Activated T-helper 2 cell treated with anti-CD3 and anti-CD28 coated beads, Interferon-gamma antibody, Interleukin-2, Interleukin-4, amounts not matched to agents 10 μg/mL and 5 μg/mL and 100 μg/mL, durations not matched to agents 14 hours and 24 hours and 36 hours (primary cell): Measurements from ENCODE around the gene PRODH. TPM values are rescaled to one million over a fixed set of nuclear protein-coding genes. Genes with fewer than 3 reads are reported as not detected.
"Not testable (repeated sequence)": the region's sequence is repeated elsewhere in the genome, so short reads cannot be mapped to it uniquely, and the experiment has no call there.

Experiments used
- DNase-seq: peaks from one replicate; pipeline ENCODE4 v3.0.0; 2021; ENCODE audit warnings: low spot score
- H3K27ac Mint-ChIP-seq: one replicate; pipeline ENCODE4 v1.8.0; 2021; ENCODE audit warnings: mixed read lengths
- H3K27me3 Mint-ChIP-seq: one replicate; pipeline ENCODE4 v1.8.0; 2021; ENCODE audit warnings: low read depth, mixed read lengths
- H3K36me3 Mint-ChIP-seq: one replicate; pipeline ENCODE4 v1.8.0; 2021; ENCODE audit warnings: low read depth, mixed read lengths
- H3K4me1 Mint-ChIP-seq: one replicate; pipeline ENCODE4 v1.8.0; 2021; ENCODE audit warnings: low read depth, mixed read lengths
- H3K4me3 Mint-ChIP-seq: one replicate; pipeline ENCODE4 v1.8.0; 2021; ENCODE audit warnings: low read depth, mild to moderate bottlenecking, moderate library complexity, mixed read lengths
- H3K9me3 Mint-ChIP-seq: one replicate; pipeline ENCODE4 v1.8.0; 2021; ENCODE audit warnings: mixed read lengths
- intact Hi-C: fragments of 100-400 bp; cut with micrococcal nuclease; formaldehyde crosslinking; loops from one replicate; pipeline ENCODE4 v1.15.1; 2023
- total RNA-seq: library from RNA; stranded (reverse); gene quantifications from 2 replicates; pipeline ENCODE4 v1.2.3, GENCODE V29; 2022

The PRODH gene
- total RNA-seq, 1 donor from 2014 or later = 0.50 TPM

DNA sequence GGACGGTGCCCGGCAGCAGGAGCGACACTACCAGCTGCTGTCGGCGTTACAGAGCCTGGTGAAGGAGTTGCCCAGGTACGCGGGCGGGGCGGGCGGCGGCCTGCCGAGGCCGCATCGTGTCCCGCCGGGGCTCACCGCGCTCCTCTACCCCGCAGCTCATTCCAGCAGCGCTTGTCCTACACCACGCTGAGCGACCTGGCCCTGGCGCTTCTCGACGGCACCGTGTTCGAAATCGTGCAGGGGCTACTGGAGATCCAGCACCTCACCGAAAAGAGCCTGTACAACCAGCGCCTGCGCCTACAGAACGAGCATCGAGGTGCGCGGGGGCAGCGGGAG, 29.7 kb downstream of the PRODH start:
- H3K36me3 Mint-ChIP-seq, H3K4me1 Mint-ChIP-seq, H3K27ac Mint-ChIP-seq, DNase-seq, H3K4me3 Mint-ChIP-seq, H3K27me3 Mint-ChIP-seq, intact Hi-C loops, H3K9me3 Mint-ChIP-seq: not testable (repeated sequence)

GRCh38 chr22:18905540-18906409, 30.3 kb downstream of the PRODH start, which contains the start of gene DGCR6:
Gene DGCR6 (plus strand): TSS chr22:18906320. CDS start chr22:18906375, 55 bp downstream.
- no peaks in the 10 kb centered on the region for H3K9me3 Mint-ChIP-seq

GRCh38 chr22:18896037-18896657, 39.9 kb downstream of the PRODH start:
- intact Hi-C loops, H3K4me3 Mint-ChIP-seq, H3K27ac Mint-ChIP-seq, H3K36me3 Mint-ChIP-seq, H3K4me1 Mint-ChIP-seq, H3K27me3 Mint-ChIP-seq, DNase-seq, H3K9me3 Mint-ChIP-seq: not testable (repeated sequence)

More at GRCh38 chr22:18905540-18906409, 30.3 kb downstream of the PRODH start, which contains the start of gene DGCR6:
- H3K36me3 Mint-ChIP-seq = no peaks in the 10 kb centered on the region
- H3K27ac Mint-ChIP-seq = no peak within 1 kb of the TSS
- DNase-seq = no peak
- H3K27me3 Mint-ChIP-seq = no peaks in the 10 kb centered on the region
- intact Hi-C loops = no loop called here
- H3K4me1 Mint-ChIP-seq = no peaks in the 10 kb centered on the region
- no peak within 1 kb of the TSS for H3K4me3 Mint-ChIP-seq

GRCh38 chr22:18893775-18894174, 42.3 kb downstream of the PRODH start:
- H3K4me3 Mint-ChIP-seq, DNase-seq, H3K4me1 Mint-ChIP-seq, intact Hi-C loops, H3K9me3 Mint-ChIP-seq, H3K36me3 Mint-ChIP-seq, H3K27ac Mint-ChIP-seq, H3K27me3 Mint-ChIP-seq: not testable (repeated sequence)

DNA sequence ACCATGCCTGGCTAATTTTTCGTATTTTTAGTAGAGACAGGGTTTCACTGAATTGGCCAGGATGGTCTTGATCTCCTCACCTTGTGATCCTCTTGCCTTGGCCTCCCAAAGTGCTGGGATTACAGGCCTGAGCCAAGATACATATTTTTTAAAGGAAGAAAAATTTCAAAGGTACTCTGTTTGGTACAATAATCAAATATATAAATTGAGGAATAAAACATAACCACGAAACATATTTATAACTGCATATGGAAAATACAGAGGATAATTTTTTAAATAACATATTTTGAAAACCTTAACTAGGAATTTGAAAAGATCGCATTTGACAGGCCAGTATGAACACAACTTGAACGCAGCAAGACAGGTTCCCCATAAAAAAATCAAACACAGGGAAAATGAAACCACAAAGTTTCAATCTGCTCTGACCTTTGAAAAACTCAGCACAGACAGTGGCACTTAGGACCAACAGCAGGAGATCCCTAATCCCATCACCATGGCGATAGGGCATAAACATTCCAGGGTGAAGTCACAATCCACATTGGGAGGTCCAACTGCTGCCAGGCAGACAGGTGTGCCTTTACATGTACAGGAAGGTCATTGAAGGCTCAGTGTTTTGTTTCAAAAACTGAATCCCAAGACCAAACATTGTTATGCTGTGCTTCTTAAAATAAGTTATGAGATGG, 45.4 kb downstream of the PRODH start:
- DNase-seq, H3K27ac Mint-ChIP-seq, intact Hi-C loops: not testable (repeated sequence)

GRCh38 chr22:18888115-18888514, 48.0 kb downstream of the PRODH start:
- no peaks in the 10 kb centered on the region for H3K4me1 Mint-ChIP-seq
- no peak overlapping the region for H3K4me3 Mint-ChIP-seq
- no peak for DNase-seq
- intact Hi-C loops = no loop called here
- H3K9me3 Mint-ChIP-seq = peaks cover 4% of the 10 kb centered on the region
- H3K36me3 Mint-ChIP-seq = no peaks in the 10 kb centered on the region
- H3K27me3 Mint-ChIP-seq = peaks cover 3% of the 10 kb centered on the region
- no peak overlapping the region for H3K27ac Mint-ChIP-seq

More for the DNA sequence above, 45.4 kb downstream of the PRODH start:
- H3K36me3 Mint-ChIP-seq, H3K4me3 Mint-ChIP-seq, H3K27me3 Mint-ChIP-seq, H3K4me1 Mint-ChIP-seq, H3K9me3 Mint-ChIP-seq: not testable (repeated sequence)

- H3K4me3 Mint-ChIP-seq, H3K36me3 Mint-ChIP-seq, H3K9me3 Mint-ChIP-seq, intact Hi-C loops, H3K27ac Mint-ChIP-seq, H3K27me3 Mint-ChIP-seq, H3K4me1 Mint-ChIP-seq, DNase-seq: not testable (repeated sequence)
These were observed 51.6 kb downstream of the PRODH start for GRCh38 chr22:18884465-18884864.

- H3K27ac Mint-ChIP-seq, intact Hi-C loops, H3K9me3 Mint-ChIP-seq, H3K36me3 Mint-ChIP-seq, H3K4me3 Mint-ChIP-seq, H3K4me1 Mint-ChIP-seq, H3K27me3 Mint-ChIP-seq: not testable (repeated sequence)
- DNase-seq = peak; percentile 72
These were observed 54.8 kb downstream of the PRODH start for GRCh38 chr22:18881260-18881659.

Other genes with a start within 250 kb of the PRODH start
- 0.87 and 1.2 TPM in 2 replicates for gene DGCR6, start 30.0 kb downstream of the PRODH start, total RNA-seq
- gene DGCR2, start 186.1 kb upstream of the PRODH start, total RNA-seq = 20.8 and 22.5 TPM in 2 replicates
- gene TSSK2, start 195.0 kb upstream of the PRODH start, total RNA-seq = not detected in 2 replicates
- 19.4 and 20.3 TPM in 2 replicates for gene ESS2, start 208.4 kb upstream of the PRODH start, total RNA-seq
- not detected in 2 replicates for gene GSC2, start 214.0 kb upstream of the PRODH start, total RNA-seq
- gene SLC25A1, start 242.4 kb upstream of the PRODH start, total RNA-seq = 52.0 and 53.1 TPM in 2 replicates